SJSA1 (cell line): Measurements from ENCODE around the gene ORM1. TPM values are rescaled to one million over a fixed set of nuclear protein-coding genes. Genes with fewer than 3 reads are reported as not detected.
A peak's percentile ranks its signal among the peaks of the same experiment; 100 is the strongest.
"Not testable (repeated sequence)": the region's sequence is repeated elsewhere in the genome, so short reads cannot be mapped to it uniquely, and the experiment has no call there.

Experiments
- DNase-seq, 2 experiments: peaks; one replicate each; pipeline ENCODE4 v3.0.0-alpha.2; 2015 to 2020; ENCODE audit warnings: low spot score in 2 of 2, low read depth in 1 of 2
- H3K27ac ChIP-seq: fragments of 250-450 bp; sonication (Bioruptor Pico); 2 replicates; pipeline ENCODE4 v1.5.1; 2020; ENCODE audit warnings: mild to moderate bottlenecking, moderate library complexity
- H3K27me3 ChIP-seq: fragments of 250-450 bp; sonication (Bioruptor Pico); replicated peaks from 2 replicates; pipeline ENCODE4 v1.5.1; 2020; ENCODE audit warnings: mild to moderate bottlenecking, moderate library complexity
- H3K36me3 ChIP-seq: fragments of 250-450 bp; sonication (Bioruptor Pico); 2 replicates; pipeline ENCODE4 v1.5.1; 2020; ENCODE audit warnings: mild to moderate bottlenecking
- H3K4me1 ChIP-seq: fragments of 250-450 bp; sonication (Bioruptor Pico); replicated peaks from 2 replicates; pipeline ENCODE4 v1.6.1; 2021; ENCODE audit warnings: mild to moderate bottlenecking
- H3K4me3 ChIP-seq: fragments of 250-450 bp; sonication (Bioruptor Pico); 2 replicates; pipeline ENCODE4 v1.5.1; 2020; ENCODE audit warnings: mild to moderate bottlenecking
- H3K9me3 ChIP-seq: fragments of 250-450 bp; sonication (Bioruptor Pico); replicated peaks from 2 replicates; pipeline ENCODE4 v1.5.1; 2020; ENCODE audit warnings: mild to moderate bottlenecking
- total RNA-seq: library from RNA; depleted of rRNA; stranded (reverse); fragments of >200 nt; shearing (Covaris generic); gene quantifications from 2 replicates; pipeline ENCODE4 v1.2.3, GENCODE V29; 2014

ORM1 gene
- total RNA-seq, 1 experiment from 2014 or later = not detected

GRCh38 chr9:114328937-114329624, 6.2 kb downstream of the ORM1 start:
- DNase-seq = not testable (repeated sequence)

GRCh38 chr9:114329625-114330022, 6.7 kb downstream of the ORM1 start, which contains the start of gene ORM2:
TSS of gene ORM2 (plus strand) at chr9:114329869. CDS start at chr9:114329905, 36 bp downstream.
- not testable (repeated sequence) for H3K27ac ChIP-seq, H3K36me3 ChIP-seq, H3K4me3 ChIP-seq, H3K4me1 ChIP-seq, DNase-seq, H3K27me3 ChIP-seq, H3K9me3 ChIP-seq

More at GRCh38 chr9:114328937-114329624, 6.2 kb downstream of the ORM1 start:
- H3K36me3 ChIP-seq, H3K9me3 ChIP-seq, H3K4me3 ChIP-seq, H3K4me1 ChIP-seq, H3K27ac ChIP-seq, H3K27me3 ChIP-seq: not testable (repeated sequence)

DNA sequence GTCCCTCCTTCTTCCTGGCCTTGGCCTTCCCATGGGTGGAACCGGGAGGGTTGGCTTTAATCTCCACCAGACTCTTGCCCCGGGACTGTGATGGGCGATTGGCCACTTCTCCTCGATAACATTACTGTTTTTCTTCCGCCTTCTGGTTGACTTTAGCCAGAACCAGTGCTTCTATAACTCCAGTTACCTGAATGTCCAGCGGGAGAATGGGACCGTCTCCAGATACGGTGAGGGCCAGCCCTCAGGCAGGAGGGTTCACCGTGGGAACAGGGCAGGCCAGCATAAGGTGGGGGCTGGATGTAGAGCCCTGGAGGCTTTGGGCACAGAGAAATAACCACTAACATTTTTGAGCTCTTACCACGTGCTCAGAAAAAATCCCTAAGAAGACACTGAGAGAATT, 7.7 kb downstream of the ORM1 start:
- Histone ChIP-seq H3K36me3 (no peaks in the 10 kb centered on the region), H3K27me3 (no peaks in the 10 kb centered on the region), H3K9me3 (no peaks in the 10 kb centered on the region), H3K4me1 (no peaks in the 10 kb centered on the region), H3K4me3 (no peak overlapping the region), H3K27ac (no peak overlapping the region)
- DNase-seq = no peak

- not testable (repeated sequence) for H3K4me1 ChIP-seq, H3K27me3 ChIP-seq, H3K27ac ChIP-seq, H3K4me3 ChIP-seq, H3K9me3 ChIP-seq, H3K36me3 ChIP-seq, DNase-seq
Measured at GRCh38 chr9:114331229-114332195, 8.6 kb downstream of the ORM1 start.

DNA sequence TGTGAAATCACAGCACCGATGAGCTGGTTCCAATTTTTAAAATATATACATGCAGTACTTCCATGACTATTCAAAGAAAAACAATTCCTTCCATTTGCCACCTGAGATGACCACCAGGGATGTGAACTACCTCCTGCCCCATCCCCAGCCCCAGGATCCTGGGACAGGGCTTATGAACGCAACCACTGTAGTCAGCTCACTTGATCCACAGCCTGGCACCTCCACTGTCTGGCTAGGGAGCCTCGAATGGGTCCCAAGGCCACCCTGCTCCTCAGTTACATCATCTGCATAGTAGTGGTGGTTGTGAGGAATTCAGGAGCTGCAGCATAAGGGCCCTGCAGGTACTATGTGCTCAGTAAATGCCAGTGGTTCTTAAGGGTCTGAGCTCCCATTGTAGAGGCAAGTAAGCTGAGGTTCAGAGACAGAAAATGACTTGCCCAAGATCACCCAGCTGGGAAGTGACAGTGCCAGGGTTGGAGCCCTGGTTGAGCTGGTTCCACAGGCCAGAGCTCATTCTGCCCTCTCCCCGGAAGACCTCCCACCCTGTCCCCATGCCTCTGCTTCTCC, 9.7 kb downstream of the ORM1 start:
- not testable (repeated sequence) for H3K4me3 ChIP-seq, DNase-seq, H3K27me3 ChIP-seq, H3K9me3 ChIP-seq, H3K36me3 ChIP-seq, H3K27ac ChIP-seq, H3K4me1 ChIP-seq

DNA sequence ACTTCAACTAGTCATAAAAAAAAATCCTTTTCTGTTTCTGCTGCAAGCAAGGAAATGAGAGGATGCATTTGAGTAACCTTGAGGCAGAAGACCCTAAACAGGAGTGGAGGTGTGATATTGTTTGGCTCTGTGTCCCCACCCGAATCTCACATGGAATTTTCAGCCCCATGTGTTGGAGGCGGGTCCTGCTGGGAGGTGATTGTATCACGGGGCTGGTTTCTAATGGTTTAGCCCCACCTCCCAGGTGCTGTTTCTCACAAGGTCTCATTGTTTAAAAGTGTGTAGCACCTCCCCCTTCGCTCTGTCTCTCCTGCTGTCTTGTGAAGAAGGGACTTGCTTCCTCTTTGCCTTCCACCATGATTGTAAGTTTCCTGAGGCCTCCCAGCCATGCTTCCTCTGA, 10.8 kb downstream of the ORM1 start:
- H3K36me3 ChIP-seq, DNase-seq, H3K27ac ChIP-seq, H3K4me1 ChIP-seq, H3K9me3 ChIP-seq, H3K4me3 ChIP-seq, H3K27me3 ChIP-seq: not testable (repeated sequence)

DNA sequence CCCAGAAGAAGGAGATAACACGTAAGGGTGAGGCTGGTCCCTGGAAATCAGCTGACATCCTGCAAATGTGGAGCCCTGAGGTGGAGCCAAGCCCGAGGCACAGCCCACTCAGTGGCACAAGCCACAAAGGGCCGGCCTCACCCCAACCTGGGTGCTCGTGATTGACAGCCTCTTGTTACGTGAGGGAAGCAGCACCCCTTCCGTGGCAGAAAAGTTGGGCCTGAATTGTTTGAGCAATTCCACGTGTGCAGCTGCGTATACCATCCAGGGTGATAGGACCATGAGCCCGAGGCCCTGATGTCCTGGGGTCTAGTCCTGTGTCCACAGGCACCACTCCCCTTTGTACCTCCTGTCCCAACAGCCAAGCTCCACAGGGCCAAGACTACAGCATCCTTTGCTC, 11.6 kb downstream of the ORM1 start:
- Histone ChIP-seq H3K9me3 (no peaks in the 10 kb centered on the region), H3K4me3 (no peak overlapping the region), H3K36me3 (peaks cover 1% of the 10 kb centered on the region; the same call in 1 of the 2 replicates), H3K27ac (no peak overlapping the region), H3K27me3 (no peaks in the 10 kb centered on the region), H3K4me1 (no peaks in the 10 kb centered on the region)
- no peak for DNase-seq

- no peaks in the 10 kb centered on the region for H3K27me3 ChIP-seq
- H3K27ac ChIP-seq = no peak overlapping the region
- H3K36me3 ChIP-seq = peaks cover 2% of the 10 kb centered on the region; the same call in 1 of the 2 replicates
- DNase-seq = no peak
- no peak overlapping the region for H3K4me3 ChIP-seq
- H3K9me3 ChIP-seq = no peaks in the 10 kb centered on the region
- H3K4me1 ChIP-seq = no peaks in the 10 kb centered on the region
Measured at GRCh38 chr9:114335745-114336144, 12.8 kb downstream of the ORM1 start.

DNA sequence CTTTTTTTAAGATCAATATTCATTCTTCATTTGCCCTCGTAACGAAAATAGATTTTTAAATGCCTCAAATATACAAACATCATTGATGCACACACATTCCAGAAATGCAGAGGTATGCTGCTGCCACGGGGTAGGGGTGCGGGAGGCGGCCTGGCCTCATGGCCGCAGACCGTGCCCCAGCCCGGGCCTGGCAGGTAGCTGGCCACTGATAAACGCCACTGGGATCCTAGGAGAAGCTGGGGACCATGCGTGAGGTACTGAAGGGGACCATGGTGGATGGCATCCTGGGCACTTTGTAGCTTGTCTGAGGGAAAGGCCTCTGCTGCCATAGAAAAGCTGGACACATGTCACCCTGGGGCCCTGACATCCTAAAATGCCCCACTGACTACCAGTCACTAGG, 13.3 kb downstream of the ORM1 start:
- H3K4me3 ChIP-seq = no peak overlapping the region

GRCh38 chr9:114336699-114337395, 13.9 kb downstream of the ORM1 start:
- DNase-seq = no peak
- no peaks in the 10 kb centered on the region for H3K27me3 ChIP-seq
- no peaks in the 10 kb centered on the region for H3K9me3 ChIP-seq
- peaks cover 2% of the 10 kb centered on the region; the same call in 1 of the 2 replicates for H3K36me3 ChIP-seq
- H3K27ac ChIP-seq = no peak overlapping the region
- H3K4me1 ChIP-seq = no peaks in the 10 kb centered on the region
- no peak overlapping the region for H3K4me3 ChIP-seq

More for the DNA sequence above, 13.3 kb downstream of the ORM1 start:
- Histone ChIP-seq H3K27me3 (no peaks in the 10 kb centered on the region), H3K27ac (no peak overlapping the region), H3K36me3 (peaks cover 2% of the 10 kb centered on the region; the same call in 1 of the 2 replicates), H3K9me3 (no peaks in the 10 kb centered on the region), H3K4me1 (no peaks in the 10 kb centered on the region)
- no peak for DNase-seq

DNA sequence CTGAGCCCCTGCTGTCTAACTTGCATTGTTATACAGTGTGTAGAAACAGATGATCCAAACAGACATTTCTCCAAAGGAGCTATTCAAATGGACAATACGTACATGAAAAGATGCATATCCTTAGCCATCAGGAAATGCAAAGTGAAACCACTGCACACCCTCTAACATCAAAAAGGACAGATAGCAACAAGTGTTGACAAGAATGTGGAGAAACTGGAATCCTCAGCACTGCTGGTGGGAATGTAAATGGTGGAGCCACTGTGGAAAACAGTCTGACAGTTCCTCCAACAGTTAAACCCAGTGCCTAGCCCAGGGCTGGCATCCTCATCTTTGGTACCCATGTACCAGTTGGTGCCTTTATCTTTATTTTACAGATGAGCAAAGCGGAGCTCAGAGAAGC, 15.3 kb downstream of the ORM1 start:
- H3K27me3 ChIP-seq = no peaks in the 10 kb centered on the region
- no peaks in the 10 kb centered on the region for H3K4me1 ChIP-seq
- no peaks in the 10 kb centered on the region for H3K9me3 ChIP-seq
- no peak overlapping the region for H3K27ac ChIP-seq
- peaks cover 6% of the 10 kb centered on the region for H3K36me3 ChIP-seq
- H3K4me3 ChIP-seq = no peak overlapping the region
- DNase-seq = no peak

DNA sequence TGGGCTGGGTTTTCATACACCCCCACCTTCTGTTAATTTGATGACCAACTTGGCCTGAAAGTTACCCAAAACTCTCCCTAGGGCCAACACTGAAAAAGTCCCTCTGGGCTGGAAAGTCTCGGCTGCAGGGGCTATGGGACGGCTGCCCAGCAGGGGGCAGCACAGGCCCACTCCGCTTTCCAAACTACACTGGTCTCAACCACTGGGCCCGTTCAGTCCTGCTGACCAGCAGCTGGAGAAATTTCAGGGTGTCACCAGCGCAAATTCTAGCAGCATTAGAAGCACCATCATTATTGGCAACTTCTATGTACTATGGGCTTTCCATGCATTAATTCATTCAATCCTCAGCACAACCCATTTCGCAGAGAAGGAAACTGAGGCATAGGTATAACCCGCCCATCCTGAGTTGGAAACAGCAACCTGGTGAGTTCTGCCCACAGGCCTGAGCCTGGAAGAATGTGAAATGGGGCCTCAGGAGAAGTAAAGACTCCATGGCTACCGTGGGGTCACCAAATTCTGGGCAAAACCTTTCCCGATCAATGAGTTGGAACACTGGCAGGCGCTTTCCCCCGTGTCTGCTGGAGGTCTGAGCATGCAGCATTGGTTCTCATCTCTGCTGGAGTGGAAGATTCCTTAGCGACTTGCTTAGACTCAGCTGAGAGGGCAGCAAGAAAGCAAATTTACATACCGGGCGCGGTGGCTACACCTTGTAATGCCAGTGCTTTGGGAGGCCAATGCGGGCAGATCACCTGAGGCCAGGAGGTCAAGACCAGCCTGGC, 16.4 kb downstream of the ORM1 start:
- Histone ChIP-seq H3K9me3 (no peaks in the 10 kb centered on the region), H3K27me3 (no peaks in the 10 kb centered on the region), H3K4me1 (no peaks in the 10 kb centered on the region), H3K4me3 (no peak overlapping the region), H3K36me3 (peaks cover 6% of the 10 kb centered on the region), H3K27ac (no peak overlapping the region)
- DNase-seq = peak; percentile 25 to 61
